Epidermal melanocyte (primary cell): ENCODE data around the gene LKAAEAR1.
"Not testable (repeated sequence)": the region's sequence is repeated elsewhere in the genome, so short reads cannot be mapped to it uniquely, and the experiment has no call there.

Experiments
- DNase-seq: peaks from one replicate; pipeline ENCODE4 v3.0.0; 2011; ENCODE audit warnings: low spot score; ENCODE audit not compliant: insufficient read length

The LKAAEAR1 gene

DNA sequence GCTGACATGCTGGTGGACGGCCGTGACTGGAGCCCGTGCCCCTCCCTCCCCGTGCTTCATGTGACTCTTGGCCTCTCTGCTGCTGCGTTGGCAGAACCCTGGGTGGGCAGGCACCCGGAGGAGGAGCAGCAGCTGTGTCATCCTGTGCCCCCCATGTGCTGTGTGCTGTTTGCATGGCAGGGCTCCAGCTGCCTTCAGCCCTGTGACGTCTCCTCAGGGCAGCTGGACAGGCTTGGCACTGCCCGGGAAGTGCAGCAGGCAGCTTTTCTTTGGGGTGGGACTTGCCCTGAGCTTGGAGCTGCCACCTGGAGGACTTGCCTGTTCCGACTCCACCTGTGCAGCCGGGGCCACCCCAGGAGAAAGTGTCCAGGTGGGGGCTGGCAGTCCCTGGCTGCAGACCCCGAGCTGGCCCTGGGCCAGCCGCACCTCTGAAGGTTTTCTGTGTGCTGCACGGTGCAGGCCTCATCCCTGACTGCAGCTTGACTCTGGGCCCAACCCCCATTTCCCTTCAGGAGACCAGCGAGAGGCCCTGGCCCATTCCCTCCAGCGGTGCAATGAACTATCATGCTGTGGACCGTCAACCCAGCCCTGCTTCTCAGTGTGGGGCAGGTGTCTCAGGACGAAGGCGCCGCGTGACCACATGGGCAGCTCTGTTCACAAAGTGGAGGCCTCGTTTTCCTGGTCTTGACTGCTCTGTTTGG, 15.0 kb upstream of the LKAAEAR1 start:
- no peak for DNase-seq

- DNase-seq, result no peak
Observed at GRCh38 chr20:64098471-64099013, 14.3 kb upstream of the LKAAEAR1 start.

DNA sequence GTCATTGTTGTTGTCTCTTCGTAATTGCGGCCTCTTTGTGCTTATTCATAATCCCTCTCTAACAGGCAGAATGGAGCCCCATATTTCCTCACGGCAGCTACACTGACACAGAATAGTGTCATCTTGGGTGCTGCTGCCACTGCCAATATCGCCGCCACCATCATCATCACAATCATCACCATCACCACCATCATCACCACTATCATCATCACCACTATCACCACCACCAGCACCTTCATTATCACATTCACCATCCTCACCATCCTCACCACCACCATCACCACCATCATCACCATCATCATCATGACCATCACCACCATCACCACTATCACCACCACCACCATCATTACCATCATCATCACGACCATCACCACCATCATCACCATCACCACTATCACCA, 12.3 kb upstream of the LKAAEAR1 start:
- no peak for DNase-seq

DNA sequence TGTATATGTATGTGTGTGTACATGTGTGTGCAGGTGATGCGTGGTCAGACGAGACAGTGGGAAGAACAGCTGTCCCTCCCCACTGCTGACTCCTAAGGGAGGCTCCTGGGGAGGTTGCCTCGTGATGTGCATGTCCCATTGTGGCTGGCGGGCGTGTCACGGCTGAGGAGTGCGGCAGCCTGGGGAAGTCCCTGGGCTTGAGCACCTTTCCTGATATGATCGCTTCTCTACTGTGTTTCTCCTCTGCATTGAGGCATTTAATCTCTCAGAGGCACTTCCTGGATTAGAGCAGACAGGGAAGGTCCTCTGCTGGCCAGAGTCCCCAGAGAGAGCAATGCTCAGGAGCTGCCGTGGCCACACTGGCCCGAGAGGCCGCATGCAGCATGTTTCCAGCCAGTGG, 11.7 kb upstream of the LKAAEAR1 start:
- no peak for DNase-seq

- DNase-seq, result no peak
Observed at GRCh38 chr20:64095455-64095854, 11.3 kb upstream of the LKAAEAR1 start.

GRCh38 chr20:64093013-64093503, 8.9 kb upstream of the LKAAEAR1 start:
- no peak for DNase-seq

- no peak for DNase-seq
Observed at GRCh38 chr20:64092258-64093012, 8.2 kb upstream of the LKAAEAR1 start.

DNA sequence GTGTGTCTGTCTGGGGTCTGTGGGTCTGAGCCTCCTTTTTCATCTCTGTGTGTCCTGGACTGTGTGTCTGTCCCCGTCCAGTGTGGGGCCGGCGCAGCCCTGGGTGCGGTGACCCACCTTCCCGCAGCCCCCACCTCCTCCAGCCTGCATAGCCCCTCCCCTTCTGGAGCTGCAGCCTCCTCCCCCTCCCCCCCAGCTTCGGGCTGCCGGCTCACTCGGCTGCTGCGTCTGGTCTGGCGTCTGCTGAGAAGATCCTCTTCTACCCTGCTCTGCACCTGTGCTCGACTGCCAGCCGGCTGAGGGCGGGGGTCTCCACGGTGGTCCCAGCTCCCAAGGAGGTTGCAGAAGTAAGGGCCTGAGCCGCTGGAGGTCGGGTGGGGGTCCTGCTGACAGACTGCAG, 7.6 kb upstream of the LKAAEAR1 start:
- no peak for DNase-seq

DNA sequence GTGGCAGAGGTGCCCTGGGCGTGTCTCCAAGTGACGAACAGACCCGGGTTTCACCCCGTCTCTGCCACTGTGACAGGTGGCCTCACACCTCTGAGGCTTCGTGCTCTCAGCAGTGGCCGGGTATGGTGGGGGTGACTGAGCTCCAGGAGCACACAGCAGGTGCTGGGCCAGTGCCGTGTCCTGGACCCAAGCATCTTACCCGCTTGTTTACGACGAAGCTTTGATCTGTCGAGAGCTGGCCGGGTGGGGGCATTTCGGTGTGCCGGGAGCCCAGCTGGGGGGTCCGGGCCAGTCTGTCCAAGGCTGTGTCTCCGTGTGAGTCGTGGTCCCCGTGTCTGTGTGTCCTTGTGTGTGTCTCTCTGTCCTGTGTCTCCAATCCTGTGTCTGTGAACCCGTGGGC, 7.1 kb upstream of the LKAAEAR1 start:
- DNase-seq, result no peak

DNA sequence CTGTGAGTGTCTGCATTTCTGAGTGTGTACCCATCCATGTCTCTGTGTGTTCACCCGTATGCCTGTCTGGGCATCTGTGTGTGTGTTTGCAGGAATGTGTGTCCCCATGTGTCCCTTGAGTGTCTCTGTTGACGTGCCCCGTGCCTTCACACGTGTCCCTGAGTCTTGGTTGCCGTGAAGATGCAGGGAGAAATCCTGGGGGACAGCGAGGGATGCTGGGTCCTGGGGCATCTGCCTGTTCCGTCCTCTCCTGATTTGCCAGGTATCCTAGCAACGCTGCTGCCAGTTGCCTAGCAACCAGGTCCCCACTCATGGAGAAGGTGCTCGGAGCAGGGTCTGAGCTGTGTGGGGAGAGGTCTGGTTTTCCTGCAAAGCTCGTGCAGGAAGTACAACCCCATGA, 6.0 kb upstream of the LKAAEAR1 start:
- no peak for DNase-seq

DNA sequence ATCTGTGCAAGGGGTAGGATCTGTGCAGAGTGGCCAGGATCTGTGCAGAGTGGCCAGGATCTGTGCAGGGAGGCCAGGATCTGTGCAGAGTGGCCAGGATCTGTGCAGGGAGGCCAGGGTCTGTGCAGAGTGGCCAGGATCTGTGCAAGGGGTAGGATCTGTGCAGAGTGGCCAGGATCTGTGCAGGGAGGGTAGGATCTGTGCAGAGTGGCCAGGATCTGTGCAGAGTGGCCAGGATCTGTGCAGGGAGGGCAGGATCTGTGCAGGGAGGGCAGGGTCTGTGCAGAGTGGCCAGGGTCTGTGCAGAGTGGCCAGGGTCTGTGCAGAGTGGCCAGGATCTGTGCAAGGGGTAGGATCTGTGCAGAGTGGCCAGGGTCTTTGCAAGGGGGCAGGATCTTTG, 4.4 kb upstream of the LKAAEAR1 start:
- not testable (repeated sequence) for DNase-seq

DNA sequence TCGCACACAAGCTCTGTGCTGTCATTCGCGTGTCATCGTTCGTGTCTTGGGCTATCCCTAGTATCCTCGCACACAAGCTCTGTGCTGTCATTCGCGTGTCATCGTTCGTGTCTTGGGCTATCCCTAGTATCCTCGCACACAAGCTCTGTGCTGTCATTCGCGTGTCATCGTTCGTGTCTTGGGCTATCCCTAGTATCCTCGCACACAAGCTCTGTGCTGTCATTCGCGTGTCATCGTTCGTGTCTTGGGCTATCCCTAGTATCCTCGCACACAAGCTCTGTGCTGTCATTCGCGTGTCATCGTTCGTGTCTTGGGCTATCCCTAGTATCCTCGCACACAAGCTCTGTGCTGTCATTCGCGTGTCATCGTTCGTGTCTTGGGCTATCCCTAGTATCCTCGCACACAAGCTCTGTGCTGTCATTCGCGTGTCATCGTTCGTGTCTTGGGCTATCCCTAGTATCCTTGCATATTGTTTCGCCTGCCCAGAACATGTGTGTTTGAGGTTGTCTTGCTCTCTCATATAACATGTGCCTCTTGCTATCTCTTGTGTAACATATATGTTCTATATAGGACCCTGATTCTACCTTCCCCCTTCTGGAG, 3.1 kb upstream of the LKAAEAR1 start:
- not testable (repeated sequence) for DNase-seq

GRCh38 chr20:64086801-64087200, 2.6 kb upstream of the LKAAEAR1 start:
- DNase-seq, result no peak

GRCh38 chr20:64084685-64085152, 521 bp upstream of the LKAAEAR1 start:
- DNase-seq, result no peak

DNA sequence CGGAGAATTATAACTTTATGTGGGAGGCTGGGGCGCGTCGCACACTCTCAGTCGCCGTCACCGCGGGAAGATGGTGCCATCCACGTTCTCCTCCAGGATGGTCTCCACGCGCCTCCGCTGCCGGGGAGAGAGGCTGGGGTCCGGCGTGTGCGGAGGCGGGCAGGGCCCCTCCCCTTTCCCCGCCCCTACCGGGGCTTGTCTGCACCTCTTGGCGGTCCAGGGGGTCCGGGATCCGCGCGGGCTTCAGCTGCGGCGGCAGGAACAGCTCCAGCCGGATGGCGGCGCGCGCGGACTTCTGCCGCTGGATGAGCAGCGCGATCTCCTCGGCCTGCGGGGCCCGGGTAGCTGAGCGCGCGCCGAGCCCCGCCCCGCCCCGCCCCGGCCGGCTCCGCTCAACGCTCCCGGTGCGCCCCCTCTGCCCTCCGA, 807 bp downstream of the LKAAEAR1 start:
- peak; percentile 71 for DNase-seq

GRCh38 chr20:64082820-64083377, 1.3 kb downstream of the LKAAEAR1 start:
- no peak for DNase-seq

- DNase-seq, result no peak
Observed at GRCh38 chr20:64082126-64082731, 2.0 kb downstream of the LKAAEAR1 start.

DNA sequence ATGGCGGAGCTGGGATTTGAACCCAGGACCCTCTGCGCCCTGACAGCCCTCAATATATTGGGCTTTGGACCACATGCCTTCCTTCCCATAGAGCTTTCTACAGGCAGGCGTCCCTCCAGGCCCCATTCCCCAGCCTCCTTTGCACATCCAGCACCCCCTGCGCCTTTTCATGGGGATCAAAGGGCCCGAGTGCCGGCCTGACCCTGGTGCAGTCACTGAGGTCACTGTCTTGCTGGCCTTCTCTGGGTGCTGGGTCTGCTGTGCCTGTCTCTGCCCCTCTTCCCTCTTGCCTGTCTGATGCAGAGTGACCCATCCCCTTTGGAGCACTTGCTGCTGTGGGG, 2.6 kb downstream of the LKAAEAR1 start:
- no peak for DNase-seq

DNA sequence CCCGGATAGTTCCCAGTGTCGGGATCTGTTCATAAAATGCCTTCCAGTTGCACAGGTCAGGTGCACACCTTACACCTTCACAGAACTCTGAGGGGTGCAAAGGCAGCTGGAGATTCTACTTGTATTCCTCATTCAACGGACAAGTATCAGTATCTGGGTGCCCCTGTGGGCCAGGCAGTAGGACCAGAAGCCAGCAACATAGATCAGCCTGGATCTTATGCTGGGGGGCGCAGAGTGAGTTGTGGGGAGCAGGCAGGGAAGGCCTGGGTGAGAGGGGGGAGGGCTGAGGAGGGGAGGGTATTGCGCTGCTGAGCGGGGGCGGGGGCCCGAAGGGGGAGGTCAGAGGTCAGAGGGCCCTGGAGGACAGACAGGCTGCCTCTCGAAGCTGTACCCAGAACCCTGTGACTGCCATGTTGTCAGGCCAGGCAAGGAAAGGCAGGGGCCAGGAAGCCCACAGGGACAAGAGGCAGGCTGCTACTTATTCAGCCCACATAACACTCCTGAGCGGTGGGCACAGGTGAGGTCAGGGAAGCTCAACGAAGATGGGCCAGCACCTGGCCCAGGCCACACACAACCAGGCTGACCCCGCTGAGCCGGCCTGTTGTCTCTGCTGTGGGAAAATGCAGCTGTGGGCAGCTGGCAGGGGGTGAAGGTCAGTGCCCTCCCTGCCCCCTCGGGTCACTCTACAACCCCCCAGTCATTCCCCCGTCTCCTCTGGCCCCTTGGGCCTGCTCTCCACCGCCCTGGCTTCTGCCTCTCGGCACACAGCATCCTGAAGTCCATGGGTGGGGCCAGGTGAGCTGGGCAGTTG, 3.2 kb downstream of the LKAAEAR1 start:
- no peak for DNase-seq

DNA sequence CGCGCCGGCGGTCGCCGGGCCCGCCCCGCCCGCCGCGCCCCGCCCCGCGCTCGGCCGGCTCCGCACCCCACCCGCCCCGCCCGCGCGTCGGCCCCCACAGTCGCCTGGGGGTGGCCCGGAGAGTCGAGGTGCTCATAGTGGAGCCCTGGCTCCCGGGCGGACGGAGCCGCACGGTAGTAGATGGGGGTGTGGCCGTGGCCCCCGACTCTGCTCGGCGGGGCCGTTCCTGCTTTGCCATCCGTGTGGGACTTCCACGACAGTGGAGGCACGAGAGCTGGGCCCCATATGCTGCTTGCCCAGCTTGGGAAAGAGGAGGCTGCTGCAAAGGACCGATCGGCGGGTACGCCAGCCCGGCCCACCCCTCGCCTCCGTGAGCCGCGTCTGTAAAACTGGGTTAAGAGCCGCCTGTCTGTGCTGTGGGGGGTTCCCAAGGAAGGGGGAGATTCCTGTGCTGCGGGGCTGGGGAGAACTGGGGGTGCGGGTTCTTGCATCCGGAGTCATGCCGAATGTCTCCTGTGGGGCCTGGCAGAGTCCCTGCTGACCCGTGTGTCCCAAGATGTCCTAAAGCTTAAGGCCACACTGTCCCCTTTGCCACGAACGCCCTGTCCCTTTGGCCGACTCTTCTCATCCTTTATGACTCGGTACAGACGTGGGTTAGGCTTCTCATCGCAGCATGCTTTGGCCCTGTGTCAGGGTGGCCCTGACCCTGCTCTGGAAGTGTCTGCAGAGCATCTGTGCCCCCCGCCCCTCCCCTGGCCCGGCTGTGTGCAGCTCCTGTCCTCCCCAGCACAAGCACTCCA, 4.0 kb downstream of the LKAAEAR1 start, which contains the start of gene OPRL1:
Gene OPRL1, plus strand, starts transcription at position 70 of the 800 bp plus-strand sequence. CDS start 12,639 bp downstream, outside the sequence.
- no peak for DNase-seq
